Pulmonary artery endothelial cell (primary cell): ENCODE measurements around the gene ASCC2. TPM values are rescaled to one million over a fixed set of nuclear protein-coding genes. Genes with fewer than 3 reads are reported as not detected.
"Not testable (repeated sequence)": the region's sequence is repeated elsewhere in the genome, so short reads cannot be mapped to it uniquely, and the experiment has no call there.

ENCODE experiments used
- DNase-seq: peaks from one replicate; pipeline ENCODE4 v3.0.0-alpha.2; 2011; ENCODE audit warnings: low read depth, low spot score
- total RNA-seq: library from RNA; depleted of rRNA; stranded (reverse); fragments of >200 nt; gene quantifications from 2 replicates; pipeline ENCODE4 v1.2.3, GENCODE V29; 2014

The ASCC2 gene
- total RNA-seq, 1 donor from 2014 or later, result 28.8 TPM

- DNase-seq, result no peak
Measured at GRCh38 chr22:29855611-29856181, 17.6 kb upstream of the ASCC2 start.

DNA sequence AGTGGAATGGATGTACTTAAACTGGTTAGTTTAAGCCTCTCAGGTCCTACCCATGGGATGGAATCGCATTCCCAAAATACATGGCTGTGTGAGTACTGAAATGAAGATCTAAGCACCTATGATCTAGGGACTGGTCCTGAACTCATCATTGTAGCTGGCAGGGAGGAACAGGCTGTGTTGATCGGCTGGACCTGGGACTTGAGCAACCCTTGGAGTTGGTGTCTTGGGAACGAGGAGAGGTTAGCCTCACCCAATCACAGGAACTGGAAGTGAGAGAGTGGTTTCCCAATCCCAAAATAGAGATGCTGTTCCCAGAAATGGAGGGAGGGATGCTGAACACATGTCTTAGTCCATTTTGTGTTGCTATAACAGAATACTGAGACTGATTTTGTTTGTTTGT lies 16.4 kb upstream of the ASCC2 start:
- DNase-seq, result no peak

GRCh38 chr22:29848111-29848510 lies 10.0 kb upstream of the ASCC2 start:
- DNase-seq, result no peak

- no peak for DNase-seq
Measured at GRCh38 chr22:29846290-29846689, 8.2 kb upstream of the ASCC2 start.

DNA sequence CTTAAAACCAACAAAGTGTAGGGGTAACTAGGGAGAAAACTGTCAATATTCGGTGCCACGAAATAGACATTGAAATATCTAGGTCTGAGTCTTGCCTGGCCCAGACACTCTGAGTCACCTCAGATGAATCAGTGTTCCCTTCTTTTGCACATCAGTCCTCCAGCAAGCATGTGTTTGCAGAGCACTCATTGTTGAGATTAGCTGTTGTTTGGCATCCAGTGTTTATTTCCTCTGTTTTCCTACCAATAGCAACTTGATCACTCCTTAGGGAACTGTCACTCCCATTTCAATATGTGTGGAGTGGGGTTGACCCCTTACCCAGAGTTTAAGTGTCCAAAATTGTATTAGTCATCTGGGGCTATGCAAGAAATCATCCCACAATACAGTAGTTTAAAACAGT lies 4.7 kb upstream of the ASCC2 start:
- peak; percentile 52 for DNase-seq

DNA sequence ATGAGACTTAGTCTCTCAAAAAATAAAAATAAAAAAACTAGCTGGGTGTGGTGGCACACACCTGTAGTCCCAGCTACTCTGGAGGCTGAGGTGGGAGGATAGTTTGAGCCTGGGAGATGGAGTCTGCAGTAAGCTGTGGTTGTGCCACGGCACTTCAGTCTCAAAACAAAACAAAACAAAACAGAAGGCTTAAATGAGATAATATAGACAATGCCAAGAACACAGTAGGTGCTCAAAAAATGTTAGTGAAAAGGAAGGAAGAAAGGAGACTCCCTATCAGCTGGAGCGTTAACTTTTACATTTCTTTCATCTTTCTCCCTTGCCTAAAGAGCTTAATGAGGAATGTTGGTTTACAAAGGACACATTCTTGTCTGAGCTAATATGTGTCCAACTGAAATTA lies 4.1 kb upstream of the ASCC2 start:
- no peak for DNase-seq

- DNase-seq, result no peak
Measured at GRCh38 chr22:29840498-29840897, 2.4 kb upstream of the ASCC2 start.

GRCh38 chr22:29839039-29839438 lies 965 bp upstream of the ASCC2 start:
- no peak for DNase-seq

DNA sequence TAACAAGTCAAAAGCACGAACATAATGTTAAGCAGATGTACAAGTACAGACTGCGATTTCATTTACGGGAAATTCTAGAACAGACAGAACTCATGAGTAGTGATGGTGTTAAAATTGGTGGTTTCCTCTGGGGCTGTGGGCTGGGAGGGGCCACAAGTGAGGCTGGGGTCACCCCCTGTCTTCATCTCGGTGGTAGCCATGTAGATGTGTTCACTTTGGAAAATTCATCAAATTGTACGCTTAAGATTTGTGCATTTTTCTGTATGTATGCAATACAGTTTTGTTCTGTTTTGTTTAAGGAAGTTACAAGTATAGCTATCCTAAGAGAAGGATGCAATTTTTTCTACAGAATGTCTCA lies 504 bp upstream of the ASCC2 start:
- no peak for DNase-seq

DNA sequence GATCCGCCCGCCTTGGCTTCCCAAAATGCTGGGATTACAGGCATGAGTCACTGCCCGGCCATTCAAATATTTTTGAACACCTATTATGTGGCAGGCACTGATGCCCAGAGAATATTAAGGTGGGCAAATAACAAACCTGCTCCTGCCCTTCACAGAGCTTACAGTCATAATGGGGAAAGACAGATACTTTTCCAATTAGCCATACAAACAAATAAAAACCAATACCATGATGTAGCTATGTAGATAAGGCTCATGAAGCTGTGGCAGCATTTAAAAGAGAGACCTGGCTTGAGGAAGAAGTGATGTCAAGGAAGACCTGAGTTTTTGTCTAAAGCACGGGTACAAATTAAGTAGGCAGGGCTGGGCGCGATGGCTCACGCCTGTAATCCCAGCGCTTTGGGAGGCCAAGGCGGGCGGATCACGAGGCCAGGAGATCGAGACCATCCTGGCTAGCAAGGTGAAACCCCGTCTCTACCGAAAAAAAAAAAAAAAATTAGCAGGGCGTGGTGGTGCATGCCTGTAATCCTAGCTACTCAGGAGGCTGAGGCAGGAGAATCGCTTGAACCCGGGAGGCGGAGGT lies 1.2 kb downstream of the ASCC2 start:
- DNase-seq, result not testable (repeated sequence)

- no peak for DNase-seq
Measured at GRCh38 chr22:29834046-29834445, 4.0 kb downstream of the ASCC2 start.

- DNase-seq, result no peak
Measured at GRCh38 chr22:29833392-29833965, 4.6 kb downstream of the ASCC2 start.

DNA sequence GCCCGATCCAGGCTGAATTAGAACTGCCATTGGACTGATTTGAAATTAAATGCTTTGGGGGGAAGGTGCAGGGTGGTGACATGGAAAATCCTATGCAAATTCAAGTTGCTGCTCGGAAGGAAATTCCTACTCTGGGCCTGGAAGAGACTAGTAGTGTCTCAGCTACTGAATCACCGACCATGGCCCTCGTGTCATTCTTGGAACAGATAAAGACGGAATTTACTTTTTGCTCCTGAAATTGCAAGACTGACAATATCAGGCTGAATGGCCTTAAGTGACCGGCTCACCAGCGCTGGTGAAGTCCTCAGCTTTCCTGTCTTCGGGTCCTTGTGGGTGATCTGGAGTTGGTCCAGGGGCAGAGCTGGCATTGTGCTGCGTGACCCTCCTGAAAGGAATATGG lies 6.1 kb downstream of the ASCC2 start:
- DNase-seq, result no peak

DNA sequence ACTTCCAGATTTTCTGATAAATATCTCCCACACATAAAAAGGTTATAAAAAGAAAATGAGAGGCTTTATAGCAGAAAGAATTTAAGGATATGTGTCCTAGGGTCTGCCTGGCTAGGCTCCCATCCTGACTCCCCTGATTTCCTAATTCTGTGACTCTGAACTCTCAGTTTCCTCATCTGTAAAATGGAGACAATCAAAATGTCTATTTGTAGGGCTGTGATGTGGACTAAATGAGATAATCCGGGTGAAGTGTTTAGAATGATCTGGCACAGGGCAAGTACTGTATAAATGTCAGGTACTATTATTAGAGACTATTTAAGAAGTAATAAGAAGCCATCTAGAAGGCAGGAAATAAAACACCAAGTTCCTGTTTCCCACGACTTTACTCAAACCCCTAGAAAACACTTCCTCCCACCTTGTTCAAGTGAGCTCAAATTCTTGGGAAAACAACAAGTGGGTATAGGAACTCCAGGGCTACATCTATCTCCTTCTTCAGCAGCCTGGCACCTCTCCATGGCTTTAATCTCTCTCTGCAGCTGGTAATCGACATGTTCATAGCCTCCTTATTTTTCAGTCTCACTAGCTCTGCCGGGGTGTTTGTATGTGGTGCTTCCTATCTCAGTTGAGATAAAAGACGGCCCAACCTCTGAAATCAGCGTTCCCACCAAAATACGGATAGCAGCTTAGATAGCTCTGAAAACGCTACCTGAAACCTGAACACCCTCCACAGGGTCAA lies 6.7 kb downstream of the ASCC2 start:
- DNase-seq, result no peak

DNA sequence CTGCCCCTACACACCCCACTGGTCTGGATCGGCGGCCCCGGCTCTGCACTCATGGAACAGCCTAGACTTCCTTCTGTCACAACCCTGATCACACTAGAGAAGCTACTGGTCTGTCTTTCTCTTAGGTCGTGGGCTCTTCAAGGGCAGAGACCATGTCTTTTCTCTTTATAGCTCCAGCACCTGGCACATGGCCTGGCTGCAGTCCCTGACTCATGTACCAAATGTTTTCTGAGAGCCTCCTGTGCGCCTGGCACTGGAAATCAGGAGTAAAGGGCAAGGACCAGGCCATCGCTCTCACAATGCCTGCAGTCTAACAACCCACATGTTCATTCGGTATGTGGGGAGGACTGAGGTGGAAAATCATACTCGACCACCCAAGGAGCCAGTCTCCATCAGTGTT lies 7.5 kb downstream of the ASCC2 start:
- DNase-seq, result no peak

- DNase-seq, result peak; percentile 83
Measured at GRCh38 chr22:29827726-29828125, 10.3 kb downstream of the ASCC2 start.

GRCh38 chr22:29827091-29827490 lies 11.0 kb downstream of the ASCC2 start:
- no peak for DNase-seq

GRCh38 chr22:29825578-29825977 lies 12.5 kb downstream of the ASCC2 start:
- no peak for DNase-seq

GRCh38 chr22:29824677-29825076 lies 13.4 kb downstream of the ASCC2 start:
- DNase-seq, result no peak

GRCh38 chr22:29821291-29822016 lies 16.6 kb downstream of the ASCC2 start:
- peak; percentile 68 for DNase-seq

GRCh38 chr22:29820961-29821290 lies 17.1 kb downstream of the ASCC2 start:
- no peak for DNase-seq

- no peak for DNase-seq
Measured at GRCh38 chr22:29819501-29819900, 18.6 kb downstream of the ASCC2 start.
